Stomach (tissue), 4 donors: ENCODE results near the gene ODC1.

Experiments used
- POLR2AphosphoS5 ChIP-seq, 3 donors: sonication (generic); formaldehyde crosslinking; IDR thresholded peaks; one replicate each; pipeline ENCODE4 v1.6.1; 2016; ENCODE audit warnings: antibody characterized with exemption in 3 of 3
- TF ChIP-seq, protein P1 (sequence below), 7 experiments: fragments of 450-650 bp in 4 of 7; fragments of 200-600 bp in 3 of 7; sonication (generic) in 3 of 7; IDR thresholded peaks; one replicate each; pipeline ENCODE4 v1.5.1; 2016 to 2019; ENCODE audit warnings: antibody characterized with exemption in 7 of 7, control low read depth in 2 of 7, mild to moderate bottlenecking in 1 of 7

DNA sequence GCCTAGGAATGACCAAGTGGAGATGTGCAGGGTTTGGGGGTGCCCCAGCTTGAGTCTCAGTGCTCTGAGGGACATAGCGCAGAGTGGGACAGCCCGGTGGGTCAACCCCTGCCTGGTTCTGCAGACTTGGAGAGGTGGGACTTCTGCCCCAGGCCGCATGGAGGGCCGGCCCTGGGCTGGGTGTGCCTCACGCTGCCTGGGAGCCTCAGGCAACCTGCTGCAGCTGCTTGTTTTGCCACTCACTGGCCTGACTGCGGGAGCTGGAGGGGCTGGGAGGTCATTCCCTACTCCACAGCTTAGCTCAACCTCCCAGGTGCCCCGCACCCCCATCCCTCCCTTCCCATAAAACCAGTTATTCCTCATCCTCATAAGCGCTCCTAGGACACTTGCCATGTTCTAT lies 33.1 kb downstream of the ODC1 start:
- TF ChIP-seq, protein P1, sequence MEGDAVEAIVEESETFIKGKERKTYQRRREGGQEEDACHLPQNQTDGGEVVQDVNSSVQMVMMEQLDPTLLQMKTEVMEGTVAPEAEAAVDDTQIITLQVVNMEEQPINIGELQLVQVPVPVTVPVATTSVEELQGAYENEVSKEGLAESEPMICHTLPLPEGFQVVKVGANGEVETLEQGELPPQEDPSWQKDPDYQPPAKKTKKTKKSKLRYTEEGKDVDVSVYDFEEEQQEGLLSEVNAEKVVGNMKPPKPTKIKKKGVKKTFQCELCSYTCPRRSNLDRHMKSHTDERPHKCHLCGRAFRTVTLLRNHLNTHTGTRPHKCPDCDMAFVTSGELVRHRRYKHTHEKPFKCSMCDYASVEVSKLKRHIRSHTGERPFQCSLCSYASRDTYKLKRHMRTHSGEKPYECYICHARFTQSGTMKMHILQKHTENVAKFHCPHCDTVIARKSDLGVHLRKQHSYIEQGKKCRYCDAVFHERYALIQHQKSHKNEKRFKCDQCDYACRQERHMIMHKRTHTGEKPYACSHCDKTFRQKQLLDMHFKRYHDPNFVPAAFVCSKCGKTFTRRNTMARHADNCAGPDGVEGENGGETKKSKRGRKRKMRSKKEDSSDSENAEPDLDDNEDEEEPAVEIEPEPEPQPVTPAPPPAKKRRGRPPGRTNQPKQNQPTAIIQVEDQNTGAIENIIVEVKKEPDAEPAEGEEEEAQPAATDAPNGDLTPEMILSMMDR (IDR thresholded peaks at IDR 0.05): no peak
- no peak for TF ChIP-seq POLR2AphosphoS5 (IDR thresholded peaks at IDR 0.05)
